Measurements from ENCODE around the gene LINGO1.

LINGO1 gene

GRCh38 chr15:77632534-77633133, at the start of gene LINGO1:
LINGO1 (minus strand) TSS chr15:77632912; CDS start chr15:77632315, 597 bp downstream.
- DNase-seq (ENCODE audit: low read depth) = no peak

GRCh38 chr15:77681362-77681761, 48.6 kb upstream of the LINGO1 start:
- DNase-seq (ENCODE audit: low read depth) = no peak

- DNase-seq (ENCODE audit: low read depth) = no peak
Measured at GRCh38 chr15:77676569-77677375, 44.1 kb upstream of the LINGO1 start.

- no peak for DNase-seq (ENCODE audit: low read depth)
Measured at GRCh38 chr15:77675806-77676415, 43.2 kb upstream of the LINGO1 start.

- no peak for DNase-seq (ENCODE audit: low read depth)
Measured at GRCh38 chr15:77674327-77674726, 41.6 kb upstream of the LINGO1 start.

- no peak for DNase-seq (ENCODE audit: low read depth)
Measured at GRCh38 chr15:77673866-77674265, 41.2 kb upstream of the LINGO1 start.

GRCh38 chr15:77672135-77672534, 39.4 kb upstream of the LINGO1 start:
- no peak for DNase-seq (ENCODE audit: low read depth)

- DNase-seq (ENCODE audit: low read depth) = no peak
Measured at GRCh38 chr15:77671362-77672056, 38.8 kb upstream of the LINGO1 start.

- DNase-seq (ENCODE audit: low read depth) = no peak
Measured at GRCh38 chr15:77670558-77671361, 38.0 kb upstream of the LINGO1 start.

GRCh38 chr15:77669896-77670295, 37.2 kb upstream of the LINGO1 start:
- no peak for DNase-seq (ENCODE audit: low read depth)

- DNase-seq (ENCODE audit: low read depth) = no peak
Measured at GRCh38 chr15:77667338-77668234, 34.9 kb upstream of the LINGO1 start.

- DNase-seq (ENCODE audit: low read depth) = no peak
Measured at GRCh38 chr15:77666296-77666660, 33.6 kb upstream of the LINGO1 start.

GRCh38 chr15:77665530-77666295, 33.0 kb upstream of the LINGO1 start:
- no peak for DNase-seq (ENCODE audit: low read depth)

GRCh38 chr15:77664428-77664827, 31.7 kb upstream of the LINGO1 start:
- no peak for DNase-seq (ENCODE audit: low read depth)

- DNase-seq (ENCODE audit: low read depth) = no peak
Measured at GRCh38 chr15:77663256-77663655, 30.5 kb upstream of the LINGO1 start.

- DNase-seq (ENCODE audit: low read depth) = no peak
Measured at GRCh38 chr15:77659350-77660321, 26.9 kb upstream of the LINGO1 start.

GRCh38 chr15:77658304-77658703, 25.6 kb upstream of the LINGO1 start:
- no peak for DNase-seq (ENCODE audit: low read depth)

- no peak for DNase-seq (ENCODE audit: low read depth)
Measured at GRCh38 chr15:77657634-77658238, 25.0 kb upstream of the LINGO1 start.
